ENCODE measurements around the gene GRID1.

The GRID1 gene

DNA sequence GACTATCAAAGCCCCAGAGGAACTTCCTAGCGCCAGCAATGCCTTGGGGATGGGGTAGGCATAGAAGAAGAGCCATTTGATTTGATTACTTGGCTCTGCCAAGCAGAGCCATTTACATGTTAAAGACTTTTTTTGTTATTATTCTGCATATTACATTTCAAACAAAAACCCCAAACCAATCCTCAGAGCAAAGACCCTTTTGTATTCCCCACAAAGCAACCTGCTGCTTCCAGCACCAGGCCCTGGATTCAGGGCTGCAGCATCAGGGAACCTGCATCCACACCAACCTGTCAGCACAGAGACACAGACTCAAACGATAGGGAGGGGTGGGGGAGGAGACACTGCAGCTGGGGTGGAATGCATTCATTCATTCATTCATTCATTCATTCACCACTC lies 73.2 kb downstream of the GRID1 start:
- DNase-seq (ENCODE audit: low read depth in 2 of 2) = no peak

- no peak for DNase-seq (ENCODE audit: low read depth in 2 of 2)
Observed at GRCh38 chr10:86292462-86293395, 73.9 kb downstream of the GRID1 start.

DNA sequence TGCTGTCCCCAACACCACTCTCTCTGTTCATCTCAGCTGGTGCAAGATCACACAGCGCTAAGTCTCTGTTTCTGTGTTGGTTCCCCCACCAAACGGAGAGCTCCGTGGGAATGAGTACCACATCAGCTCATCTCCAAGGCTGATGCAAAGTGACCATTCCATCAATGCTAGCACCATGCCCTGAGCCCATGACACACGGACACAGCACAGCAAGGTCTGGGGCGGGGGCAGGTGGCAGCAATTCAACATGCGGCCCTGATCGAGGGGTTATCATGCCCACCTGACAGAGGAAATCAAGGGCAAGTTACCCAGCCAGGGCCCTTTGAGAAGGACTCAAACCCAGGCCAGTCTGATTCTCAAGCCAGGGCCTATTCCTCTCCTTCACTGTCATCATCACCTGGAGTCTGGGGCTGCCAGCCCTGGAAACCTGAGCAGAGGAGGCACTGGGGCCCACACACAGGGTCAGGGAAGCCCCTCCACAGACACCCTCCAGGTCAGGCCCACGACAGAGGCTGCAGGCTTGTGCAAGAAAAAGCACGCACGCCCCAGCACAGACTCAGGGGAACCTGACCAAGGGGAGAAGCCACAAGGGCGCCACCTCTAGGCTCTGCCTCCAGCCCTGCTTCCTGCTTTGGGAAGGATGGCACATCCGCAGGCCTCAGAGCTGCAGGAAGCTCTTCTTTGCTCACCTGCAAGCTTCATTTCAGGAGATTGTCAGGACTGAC lies 74.8 kb downstream of the GRID1 start:
- no peak for DNase-seq (ENCODE audit: low read depth in 2 of 2)

DNA sequence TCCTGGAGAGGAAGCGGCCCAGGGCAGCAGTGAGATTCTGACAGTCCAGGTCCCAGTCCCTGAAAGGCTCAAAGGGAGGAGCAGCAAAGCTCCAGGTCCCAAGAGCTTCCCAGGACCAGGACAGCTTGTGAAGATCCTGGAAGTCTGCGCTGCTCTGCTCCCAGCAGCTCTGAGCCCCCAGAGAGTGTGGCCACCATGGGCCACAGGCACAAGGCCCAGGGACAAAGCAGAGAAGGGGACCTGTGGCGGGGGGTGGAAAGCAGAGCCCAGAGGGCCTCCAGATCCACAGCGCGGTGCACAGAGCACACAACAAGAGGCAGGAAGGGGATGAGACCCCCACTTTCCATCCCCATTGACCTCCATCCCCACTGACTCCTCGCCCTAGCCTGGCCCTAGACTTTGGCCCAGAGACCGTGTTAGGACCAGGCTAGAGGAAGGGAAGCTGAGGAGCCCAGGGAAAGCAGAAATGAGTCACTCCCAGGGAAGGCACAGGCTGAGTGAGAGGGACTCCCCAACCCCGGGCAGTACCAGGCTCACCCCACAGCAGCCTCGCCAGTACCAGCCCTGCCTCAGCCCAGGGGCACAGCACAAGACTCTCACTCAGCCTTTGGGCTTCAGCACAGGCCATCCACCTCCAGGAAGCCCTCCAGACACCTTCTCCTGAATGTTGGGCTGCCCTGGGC lies 75.5 kb downstream of the GRID1 start:
- DNase-seq (ENCODE audit: low read depth in 2 of 2) = no peak

- no peak for DNase-seq (ENCODE audit: low read depth in 2 of 2)
Observed at GRCh38 chr10:86289577-86289868, 77.1 kb downstream of the GRID1 start.

GRCh38 chr10:86288695-86289576 lies 77.7 kb downstream of the GRID1 start:
- DNase-seq (ENCODE audit: low read depth in 2 of 2) = no peak

DNA sequence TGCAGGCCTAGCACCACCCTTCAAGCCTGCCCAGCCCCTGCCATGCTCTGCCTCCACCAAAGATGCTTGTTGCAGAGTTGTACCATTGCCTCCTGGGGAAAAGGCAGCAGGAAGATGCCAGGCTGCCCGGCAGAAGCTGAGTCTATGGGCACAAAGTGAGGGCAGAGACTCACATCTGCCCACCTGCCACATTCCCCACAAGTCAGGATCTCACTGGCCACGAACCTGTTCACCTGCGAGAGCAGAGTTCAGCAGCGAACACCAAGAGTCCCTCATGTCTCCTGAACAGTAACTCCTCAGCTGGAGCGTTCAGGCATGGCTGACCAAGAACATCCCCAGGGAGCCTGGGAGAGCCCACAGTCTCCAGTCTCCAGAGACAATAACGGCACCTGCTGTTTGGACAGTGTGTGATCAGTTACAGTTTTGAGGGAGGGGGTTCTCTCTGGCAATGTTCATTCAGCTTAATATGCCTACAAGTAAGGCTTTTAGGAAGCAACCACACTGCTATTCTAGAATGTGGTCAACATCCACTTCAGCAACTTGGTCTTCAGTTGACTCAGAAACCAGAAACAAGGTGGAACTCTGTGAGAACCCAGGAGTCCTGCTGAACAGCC lies 78.5 kb downstream of the GRID1 start:
- no peak for DNase-seq (ENCODE audit: low read depth in 2 of 2)

GRCh38 chr10:86287110-86287793 lies 79.3 kb downstream of the GRID1 start:
- DNase-seq (ENCODE audit: low read depth in 2 of 2) = no peak

DNA sequence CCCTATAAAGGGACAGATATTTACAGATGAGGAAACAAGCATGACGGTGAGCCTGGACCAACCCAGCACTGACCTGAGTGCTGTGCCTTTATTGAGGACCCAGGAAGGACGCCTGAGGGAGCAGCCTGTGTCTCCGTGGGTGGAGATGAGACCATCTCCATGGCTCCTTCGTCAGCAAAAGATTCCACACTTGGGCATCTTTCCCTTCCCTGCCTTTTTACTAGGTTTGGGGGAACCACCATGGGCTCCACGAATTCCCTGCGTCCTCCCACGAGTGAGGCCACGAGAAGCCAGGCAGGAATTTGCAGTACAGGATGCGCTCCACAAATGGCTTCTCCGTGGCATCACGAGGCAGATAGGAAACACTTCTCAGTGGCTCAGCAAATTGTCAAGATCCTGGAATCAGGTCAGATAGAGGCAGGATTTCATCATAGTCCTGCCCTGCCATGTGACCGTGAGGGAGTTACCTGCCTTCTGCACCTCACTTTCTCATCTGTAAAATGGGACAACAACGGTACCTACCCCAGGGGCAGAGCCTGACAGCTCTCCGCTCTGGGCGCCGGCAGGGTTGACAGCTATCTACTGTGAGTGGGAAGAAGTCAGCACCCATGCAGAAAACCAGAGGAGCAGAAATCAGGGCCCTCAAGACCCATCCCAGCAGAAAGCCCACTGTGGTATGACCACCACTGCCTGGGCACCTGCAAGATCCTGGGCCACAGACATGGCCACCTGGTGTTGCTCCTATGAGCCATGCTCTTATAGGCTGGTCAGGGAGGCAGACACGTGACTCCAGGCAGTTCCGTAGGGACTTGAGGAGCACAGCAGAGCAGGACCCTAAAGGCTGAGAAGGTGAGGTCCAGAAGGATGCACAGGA lies 80.1 kb downstream of the GRID1 start:
- DNase-seq (ENCODE audit: low read depth in 2 of 2) = no peak

DNA sequence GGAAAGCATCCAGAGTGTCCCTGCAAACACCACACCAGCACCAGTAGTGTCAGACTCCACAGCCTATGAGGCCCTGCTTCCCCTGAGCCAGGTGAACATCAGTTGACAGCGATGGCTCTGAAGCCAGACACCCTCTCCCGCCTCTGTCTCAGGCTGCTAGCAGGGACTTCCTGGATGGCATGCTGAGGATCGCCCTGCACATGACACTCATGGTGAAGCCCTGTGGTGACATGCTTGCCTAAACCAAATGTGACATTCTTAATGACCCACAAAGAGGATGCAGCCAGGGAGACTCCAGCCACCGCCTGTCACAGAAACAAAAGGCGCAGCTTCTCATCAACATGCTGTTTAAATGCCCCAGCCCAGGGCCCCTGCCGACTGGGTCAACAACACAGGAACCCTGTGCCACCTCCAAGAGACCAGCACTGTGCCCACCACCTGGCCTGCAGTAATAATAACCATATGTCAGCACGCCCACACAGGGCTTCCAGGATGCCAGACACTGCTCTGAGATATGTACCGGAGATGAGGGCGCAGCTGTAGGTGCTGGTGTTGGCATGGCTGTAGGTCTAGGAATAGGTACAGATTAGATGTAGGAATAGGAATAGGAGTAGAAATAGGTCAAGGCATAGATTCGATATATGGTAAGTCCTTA lies 81.3 kb downstream of the GRID1 start:
- DNase-seq (ENCODE audit: low read depth in 2 of 2) = no peak

DNA sequence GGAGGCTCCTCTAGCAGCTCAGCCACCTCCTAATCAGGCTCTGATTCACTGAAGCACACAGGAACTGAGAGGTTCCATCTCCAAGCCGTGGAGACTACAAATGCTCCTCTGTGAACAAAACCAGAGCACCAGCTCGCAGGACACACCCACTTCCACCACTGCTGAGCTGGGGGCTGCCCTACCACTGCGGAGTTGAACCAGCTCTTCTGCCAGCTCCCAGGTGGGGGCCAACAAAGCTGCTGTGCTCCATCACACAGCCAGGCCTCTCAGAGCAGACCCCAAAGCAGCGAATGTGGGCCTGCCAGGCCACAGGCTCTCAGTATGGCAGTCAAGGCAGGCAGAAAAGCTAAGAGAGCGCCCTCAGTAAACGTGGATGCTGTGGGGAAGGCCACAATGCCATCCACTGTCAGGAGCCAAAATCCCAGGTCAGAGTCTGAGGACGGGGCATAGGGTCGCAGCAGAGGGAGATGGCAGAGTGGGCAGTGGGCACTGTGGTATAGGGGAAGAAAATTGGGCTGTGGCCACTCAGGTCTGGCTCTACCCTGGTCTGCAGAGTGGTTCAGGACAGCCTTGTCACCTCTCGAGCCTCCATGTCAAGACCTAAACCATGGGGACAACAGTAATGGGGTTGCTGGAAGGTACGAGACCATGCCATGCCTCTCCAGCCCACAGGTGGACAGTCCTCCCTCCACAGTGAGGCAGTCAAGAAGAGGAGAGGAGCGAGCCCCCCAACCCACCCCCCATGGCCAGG lies 82.1 kb downstream of the GRID1 start:
- no peak for DNase-seq (ENCODE audit: low read depth in 2 of 2)

DNA sequence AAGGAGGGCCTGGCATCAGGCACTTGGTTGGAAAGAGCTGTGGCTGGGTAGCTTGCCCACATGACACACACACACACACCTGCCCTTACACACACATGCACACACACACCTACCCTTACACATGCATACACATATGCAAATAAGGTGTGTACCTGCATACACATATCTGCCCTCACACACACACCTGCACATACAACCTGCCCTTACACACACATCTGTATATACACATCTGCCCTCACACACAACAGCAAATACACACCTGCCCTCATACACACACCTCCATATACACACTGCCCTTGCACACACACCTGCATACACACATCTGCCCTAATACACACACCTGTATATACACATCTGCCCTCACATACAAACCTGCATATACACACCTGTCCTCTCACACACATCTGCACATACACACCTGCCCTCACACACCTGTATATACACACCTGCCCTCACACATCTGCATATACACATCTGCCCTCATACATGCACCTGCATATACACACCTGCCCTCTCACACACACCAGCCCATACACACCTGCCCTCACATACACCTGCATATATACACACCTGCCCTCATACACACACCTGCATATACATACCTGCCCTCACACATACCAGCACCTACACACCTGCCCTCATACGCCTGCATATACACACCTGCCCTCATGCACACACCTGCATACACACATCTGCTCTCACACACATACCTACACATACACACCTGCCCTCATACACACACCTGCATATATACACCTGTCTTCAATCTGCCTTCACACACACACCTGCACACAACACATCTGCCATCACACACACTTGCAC lies 82.9 kb downstream of the GRID1 start:
- DNase-seq (ENCODE audit: low read depth in 2 of 2) = no peak

- no peak for DNase-seq (ENCODE audit: low read depth in 2 of 2)
Observed at GRCh38 chr10:86282664-86283465, 83.7 kb downstream of the GRID1 start.

DNA sequence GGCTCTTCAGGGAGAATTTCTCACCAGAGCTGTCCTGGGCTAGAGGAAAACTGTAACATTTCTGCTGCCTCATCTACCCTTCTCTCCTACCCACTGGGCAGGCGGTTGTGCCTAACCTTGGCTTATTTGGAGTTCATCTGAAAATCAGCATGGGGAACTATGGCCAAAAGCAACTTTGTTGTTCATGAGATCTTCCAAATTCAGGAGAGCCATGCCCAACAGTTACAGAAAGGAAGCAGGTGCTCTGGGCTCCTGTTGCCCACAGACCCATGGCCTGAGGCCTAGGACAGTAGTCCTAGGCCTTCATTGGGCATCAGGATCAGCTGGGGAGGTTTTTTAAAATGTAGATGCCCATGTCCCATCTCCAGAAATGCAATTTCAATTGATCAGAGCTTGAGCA lies 85.2 kb downstream of the GRID1 start:
- no peak for DNase-seq (ENCODE audit: low read depth in 2 of 2)

GRCh38 chr10:86269332-86269731 lies 97.3 kb downstream of the GRID1 start:
- DNase-seq (ENCODE audit: low read depth in 2 of 2) = no peak

DNA sequence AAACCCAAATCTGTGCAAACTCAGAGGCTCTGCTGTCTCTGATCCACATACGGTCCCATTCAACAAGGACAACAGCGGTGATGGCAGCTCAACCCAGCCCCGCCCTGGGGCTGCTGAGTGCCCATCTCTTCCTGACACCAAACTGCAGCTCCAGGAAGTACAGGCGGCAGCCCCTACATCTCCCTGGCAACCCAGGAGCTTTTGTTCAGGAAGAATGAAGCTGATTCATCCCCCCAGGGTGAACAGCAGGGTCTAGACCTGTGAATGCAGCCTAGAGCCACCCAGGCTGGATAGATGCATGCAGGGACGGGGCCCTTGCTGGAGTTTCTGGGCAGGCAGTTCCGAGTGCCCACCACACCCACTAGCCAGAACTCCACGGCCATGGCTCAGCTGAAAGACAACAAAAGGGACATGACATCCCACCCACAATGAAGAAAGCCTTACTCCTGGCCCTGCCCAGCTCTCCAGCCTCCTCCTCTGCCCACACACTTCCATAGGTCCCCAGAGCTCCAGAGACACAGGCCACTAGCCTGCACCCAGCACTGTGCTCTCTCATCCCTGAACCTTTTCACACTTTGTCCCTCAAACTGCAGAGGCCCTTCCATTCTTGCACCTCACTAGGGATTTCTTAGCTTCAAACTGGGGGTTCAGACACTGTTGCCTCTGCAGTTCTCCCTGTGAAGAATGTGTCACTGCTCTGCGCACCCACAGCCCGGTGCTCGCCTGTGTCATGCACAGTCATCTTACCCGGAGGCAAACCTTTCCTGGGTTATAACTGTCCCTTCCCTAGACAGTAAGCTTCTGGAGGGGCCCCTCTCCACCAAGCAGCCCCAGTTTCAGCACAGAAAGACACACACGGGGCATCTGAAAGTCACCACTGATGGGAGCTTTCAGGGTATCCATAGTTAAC lies 99.1 kb downstream of the GRID1 start:
- no peak for DNase-seq (ENCODE audit: low read depth in 2 of 2)
